ENCODE results near the gene RNF41. TPM values are rescaled to one million over a fixed set of nuclear protein-coding genes. Genes with fewer than 3 reads are reported as not detected.

Gene RNF41
- total RNA-seq, 1 experiment from 2014 or later = 48.1 TPM

DNA sequence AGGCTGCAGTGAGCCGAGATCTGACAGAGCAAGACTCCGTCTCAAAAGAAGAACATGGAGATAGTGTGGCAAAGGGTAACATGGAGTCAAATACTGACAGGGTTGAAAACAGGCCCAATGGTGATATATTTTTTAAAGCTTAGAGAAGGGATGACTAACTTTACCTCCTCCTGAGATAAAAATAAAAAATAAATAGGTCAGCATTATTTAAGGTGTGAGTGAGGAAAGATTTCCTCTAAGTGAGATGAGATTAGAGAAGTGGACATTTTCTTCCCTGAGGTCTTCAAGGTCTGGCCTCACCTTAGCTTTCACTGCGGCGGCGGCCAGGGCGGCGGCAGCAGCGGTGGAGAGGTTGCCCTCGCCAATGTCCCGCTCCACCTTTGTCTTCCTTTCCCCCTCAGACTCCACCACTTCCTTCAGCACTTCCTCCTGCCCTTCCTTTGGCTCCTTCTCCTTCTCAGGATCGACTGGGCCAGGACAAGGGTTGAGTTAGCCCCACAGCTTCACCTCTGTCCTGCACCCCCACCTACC lies 52.4 kb downstream of the RNF41 start:
- no peak for DNase-seq (ENCODE audit: low read depth)

DNA sequence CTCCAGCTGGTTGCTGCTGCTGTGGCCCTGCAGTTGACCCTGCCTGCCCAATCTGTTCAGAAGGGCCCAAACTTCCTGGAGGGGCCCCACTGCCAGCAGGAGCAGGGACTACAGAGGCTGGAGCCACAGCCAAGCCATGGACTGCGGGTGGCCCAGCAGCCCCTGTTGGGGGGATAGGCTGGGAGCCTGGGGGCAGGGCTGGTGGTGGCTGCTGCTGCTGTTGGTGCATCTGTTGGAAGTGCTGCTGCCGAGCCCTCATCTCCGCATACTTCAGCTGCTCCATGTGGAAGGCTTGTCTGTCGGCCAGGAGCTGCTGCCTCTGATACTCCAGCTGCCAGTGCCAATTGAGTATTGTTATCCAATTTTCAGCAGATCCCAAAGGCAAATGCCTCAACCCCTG lies 56.4 kb downstream of the RNF41 start:
- no peak for DNase-seq (ENCODE audit: low read depth)

DNA sequence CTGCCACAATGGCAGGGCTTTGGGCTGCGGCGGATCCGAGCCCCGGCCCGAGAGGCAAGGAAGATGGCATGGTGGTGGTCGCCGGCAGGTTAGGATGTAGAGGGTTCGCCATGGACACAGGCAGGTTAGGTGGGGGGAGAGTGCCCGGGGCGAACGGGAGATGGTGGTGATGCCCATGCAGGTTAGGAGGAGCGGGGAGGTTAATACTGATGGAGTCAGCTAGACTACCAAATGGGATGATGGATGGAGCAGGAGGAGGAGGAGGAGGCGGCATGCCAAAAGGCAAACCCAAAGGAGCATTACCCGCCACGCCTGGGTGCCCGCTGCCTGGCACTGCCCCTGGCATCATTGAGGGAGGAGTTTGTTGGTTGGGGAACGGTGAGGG lies 57.4 kb downstream of the RNF41 start:
- DNase-seq (ENCODE audit: low read depth) = no peak

DNA sequence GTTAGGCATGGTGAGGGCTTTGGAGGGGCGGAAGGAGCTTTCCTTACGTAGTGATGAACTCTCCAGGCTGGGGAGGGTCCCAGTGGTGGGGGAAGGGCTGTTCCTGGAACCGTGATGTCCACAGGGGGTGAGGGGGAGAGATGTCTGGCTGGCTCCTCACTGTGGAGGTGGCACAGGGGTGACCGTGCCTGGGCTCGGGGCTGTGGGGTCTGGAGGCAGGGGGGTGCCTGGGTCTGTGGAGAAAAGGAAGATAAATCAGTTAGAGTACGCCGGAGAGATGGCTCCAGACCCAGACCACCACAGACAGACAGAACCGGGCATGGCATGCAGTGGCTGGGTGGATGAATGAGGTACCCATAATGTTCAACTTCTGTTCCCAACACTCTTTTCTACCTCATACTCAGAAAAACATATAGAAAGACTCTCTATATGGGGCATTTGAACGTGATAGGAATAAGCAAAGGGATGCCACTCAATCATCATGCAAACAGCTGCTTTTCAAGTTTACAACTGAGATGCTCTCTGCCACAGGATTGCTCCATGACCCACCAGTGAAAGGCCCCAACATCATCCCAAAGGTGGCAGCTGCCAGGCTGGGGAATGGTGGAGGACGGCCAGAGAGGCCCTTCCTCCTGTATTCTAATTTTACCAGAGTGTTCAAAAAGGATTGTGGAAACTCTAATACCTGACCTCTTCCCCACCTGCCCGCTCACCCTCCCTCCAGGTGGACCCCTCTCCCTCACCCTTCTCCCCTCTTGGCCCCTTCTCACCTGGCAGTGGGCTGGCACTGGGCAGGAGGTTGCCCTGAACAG lies 58.0 kb downstream of the RNF41 start:
- DNase-seq (ENCODE audit: low read depth) = no peak

DNA sequence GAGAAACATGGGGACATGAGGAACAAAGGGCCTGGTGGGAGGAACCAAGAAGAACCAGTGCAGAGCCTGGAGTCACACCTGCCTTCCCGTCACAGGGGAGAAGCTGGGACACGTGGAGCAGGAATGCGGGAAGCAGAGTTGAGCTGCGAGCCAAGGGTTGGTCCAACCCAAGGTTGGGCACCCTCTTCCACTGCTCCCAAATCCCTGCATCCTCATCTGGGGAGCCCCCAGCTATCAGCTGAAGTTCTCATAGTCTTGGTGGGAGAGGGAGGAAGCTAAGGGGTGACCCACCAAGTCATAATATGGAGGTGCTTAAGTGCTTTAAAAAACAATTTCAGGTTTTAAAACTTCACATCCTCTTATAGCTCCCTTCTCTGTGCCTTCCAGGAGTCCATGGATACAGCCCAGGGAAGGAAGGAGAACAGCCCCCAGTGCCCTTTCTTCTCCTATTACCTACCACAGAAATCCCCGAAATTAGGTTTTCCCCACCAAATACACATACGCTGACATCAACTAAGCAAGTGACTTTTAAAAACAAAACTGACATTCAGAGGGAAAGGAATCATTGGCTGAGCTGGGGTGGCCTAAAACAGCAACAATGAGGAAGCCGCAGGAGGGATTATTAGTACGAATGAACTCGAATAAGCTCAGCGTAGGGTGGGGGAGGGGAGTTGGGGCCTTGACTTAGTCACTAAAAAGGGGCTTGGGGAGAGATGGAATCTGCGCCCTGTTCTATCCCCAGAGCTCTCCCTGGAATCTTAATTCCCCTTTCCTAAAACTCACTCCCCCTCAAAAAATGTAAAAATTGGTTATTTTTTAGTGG lies 59.0 kb downstream of the RNF41 start:
- DNase-seq (ENCODE audit: low read depth) = no peak

DNA sequence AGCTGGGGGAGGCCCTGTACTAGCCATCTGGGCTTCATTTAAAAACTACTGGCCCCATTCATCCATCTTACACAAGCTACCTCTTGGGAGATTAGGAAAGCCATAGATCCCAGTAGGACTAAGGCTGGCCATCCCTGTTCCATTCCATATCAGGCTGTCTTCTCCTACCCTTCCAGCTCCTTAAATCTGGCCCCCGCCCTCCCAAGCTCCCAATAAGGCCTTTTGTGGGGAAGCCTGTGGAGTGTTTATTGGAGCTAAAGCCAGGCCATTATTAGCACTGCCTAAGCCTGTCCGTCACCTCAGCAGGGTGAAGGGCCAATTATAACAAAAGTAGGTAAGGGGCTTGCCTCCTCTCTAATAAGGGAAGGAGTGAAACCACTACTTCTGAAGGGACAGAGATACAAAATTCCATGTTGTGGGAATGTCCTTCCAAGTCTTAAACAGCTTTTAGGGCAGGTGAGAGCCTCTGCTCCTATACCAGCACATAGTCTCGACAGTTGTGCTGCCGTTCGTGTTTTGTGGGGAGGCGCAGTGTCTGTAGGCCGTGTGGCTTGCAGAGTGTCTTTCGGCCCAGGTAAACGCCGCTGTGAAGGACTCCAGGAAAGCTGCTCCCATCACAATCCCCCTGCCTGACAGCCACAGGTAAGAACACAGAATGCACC lies 59.9 kb downstream of the RNF41 start:
- no peak for DNase-seq (ENCODE audit: low read depth)

DNA sequence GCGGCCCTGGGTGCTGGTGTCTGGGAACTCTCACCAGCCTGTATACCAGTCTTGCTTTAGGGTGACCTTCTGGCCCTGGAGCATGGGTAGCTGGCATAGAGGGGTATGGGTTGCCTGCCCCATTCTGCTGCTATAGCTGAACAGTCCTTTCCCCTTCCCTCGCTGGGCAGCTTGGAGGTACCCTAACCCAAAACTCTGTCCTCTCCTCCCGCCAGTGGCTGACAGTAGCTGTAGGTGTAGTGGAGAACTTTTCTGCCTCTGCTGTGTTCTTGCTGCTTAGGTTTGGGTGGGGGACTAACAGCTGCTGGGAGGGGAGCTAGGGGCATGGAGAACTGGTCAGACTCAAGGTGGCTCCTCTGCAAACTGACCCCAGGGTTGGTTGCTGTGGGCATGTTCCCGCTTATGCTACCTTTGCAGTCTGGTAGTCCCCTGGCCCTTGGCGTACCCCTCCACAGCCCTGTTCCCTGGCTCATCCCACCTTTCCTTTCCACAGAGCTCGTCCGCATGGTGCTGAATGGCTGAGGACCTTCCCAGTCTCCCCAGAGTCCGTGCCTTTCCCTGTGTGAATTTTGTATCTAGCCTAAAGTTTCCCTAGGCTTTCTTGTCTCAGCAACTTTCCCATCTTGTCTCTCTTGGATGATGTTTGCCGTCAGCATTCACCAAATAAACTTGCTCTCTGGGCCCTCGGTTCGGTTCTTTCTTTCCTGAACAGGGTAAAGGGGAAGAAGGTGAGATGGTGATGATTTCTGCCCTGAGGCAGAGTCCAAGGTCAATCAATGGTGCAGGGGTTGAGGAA lies 60.6 kb downstream of the RNF41 start:
- no peak for DNase-seq (ENCODE audit: low read depth)

DNA sequence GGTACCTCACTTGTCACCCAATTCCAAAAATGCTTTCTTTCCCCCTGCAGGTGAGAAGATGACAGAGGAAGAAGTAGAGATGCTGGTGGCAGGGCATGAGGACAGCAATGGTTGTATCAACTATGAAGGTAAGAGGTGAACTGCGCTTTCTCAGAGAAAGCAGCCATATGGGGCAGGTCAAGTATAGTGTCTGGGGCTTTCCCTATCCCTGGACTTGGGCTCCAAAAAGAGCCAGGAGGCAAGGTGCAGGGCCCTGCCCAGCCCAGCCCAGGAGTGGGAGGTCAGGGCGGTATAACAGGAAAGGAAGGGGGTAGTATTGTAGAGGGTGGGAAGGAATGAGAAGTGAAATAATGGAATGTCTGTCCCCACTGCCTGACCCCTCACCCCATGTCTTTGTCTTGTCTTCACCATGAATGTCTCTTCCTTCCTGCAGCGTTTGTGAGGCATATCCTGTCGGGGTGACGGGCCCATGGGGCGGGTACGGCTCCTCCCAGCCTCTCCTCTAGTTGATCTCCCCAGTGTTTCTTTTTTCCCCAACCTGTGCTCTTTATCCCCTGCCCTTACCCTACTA lies 61.4 kb downstream of the RNF41 start:
- peak; percentile 32 for DNase-seq (ENCODE audit: low read depth)

DNA sequence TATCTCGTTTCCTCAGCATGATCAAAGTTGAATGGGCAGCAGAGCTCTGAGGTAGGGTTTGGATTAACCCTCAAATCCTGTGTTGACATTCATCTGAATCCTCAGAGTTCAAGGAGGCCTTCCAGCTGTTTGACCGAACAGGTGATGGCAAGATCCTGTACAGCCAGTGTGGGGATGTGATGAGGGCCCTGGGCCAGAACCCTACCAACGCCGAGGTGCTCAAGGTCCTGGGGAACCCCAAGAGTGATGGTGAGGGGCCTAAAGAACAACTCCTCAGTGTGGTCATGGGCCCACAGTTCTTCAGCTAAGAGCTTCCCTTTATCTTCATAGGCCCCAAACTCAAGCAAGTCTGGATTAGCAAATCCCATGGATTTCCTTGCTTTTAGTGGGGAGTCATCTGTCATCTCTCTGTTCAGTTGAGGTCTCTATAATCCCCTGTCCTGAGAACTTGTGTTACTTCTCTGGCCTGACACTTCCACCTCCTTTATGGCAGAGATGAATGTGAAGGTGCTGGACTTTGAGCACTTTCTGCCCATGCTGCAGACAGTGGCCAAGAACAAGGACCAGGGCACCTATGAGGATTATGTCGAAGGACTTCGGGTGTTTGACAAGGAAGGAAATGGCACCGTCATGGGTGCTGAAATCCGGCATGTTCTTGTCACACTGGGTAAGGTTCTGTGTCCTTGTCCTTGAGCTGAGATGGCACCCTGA lies 62.1 kb downstream of the RNF41 start:
- no peak for DNase-seq (ENCODE audit: low read depth)

DNA sequence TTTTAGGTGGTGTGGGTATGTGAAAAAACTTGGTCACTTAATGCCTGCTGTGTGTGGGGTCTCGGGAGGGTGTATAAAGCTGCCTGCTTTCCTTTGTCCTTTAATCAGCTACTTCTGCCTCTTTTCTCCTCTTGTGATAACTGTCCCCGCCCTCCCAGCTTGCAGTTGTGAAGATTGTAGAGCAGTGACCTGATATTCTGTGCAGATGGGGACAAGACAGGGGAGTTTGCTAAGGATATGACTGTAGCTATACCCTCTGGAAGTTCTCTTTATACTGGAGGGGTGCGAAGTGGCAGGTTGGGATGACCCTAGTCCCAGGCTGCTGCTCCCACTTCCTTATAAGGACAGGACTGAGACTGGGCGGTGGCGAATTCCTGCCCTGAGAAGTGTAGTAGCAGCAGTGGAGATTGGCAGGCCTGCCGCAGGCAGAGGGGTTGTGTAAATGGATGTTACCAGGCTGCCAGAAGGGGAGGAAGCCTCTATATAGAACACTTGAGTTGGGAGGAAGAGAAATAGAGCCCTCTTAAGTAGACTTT lies 62.7 kb downstream of the RNF41 start:
- DNase-seq (ENCODE audit: low read depth) = peak; percentile 74

DNA sequence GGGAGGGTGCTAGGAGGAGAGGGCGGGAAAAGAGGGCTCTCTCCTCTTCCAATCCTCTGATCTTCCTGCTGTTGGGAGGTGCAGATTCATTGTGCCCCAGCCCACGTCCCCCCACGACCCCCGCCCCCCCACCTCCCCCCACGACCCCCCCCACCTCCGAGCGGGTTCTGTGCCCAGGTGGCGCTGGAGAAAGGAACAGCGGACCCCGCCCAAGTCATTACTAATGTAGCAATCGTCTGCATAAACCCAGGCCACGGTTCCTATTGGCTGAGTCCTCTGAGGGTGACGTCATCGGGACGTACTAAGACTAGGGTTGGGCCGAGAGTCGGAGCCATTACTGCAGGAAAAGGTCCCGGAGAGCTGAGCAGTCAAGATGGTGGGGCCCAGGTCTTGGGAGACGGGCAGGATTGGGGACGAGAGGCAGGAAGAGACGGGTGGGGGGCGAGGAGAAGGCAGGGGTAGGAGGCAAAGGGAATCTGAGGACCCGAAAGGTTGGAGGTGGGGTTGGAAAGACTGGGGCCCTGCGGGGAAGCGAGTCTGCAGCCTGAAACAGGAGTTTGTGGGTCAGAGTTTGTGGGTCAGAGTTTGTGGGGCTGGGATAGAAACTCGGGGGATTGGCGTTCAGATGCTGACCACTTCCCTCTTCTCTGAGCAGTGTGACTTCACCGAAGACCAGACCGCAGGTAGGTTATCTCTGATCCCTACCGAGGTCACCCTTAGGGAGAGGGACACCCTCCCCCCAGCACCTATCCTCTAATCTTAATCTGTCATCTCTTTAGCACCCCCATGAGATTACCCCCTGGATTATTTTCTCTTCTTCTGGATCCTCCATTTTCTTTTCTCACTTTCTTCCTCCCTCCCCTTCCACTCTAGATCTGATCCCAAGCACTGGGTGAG lies 63.4 kb downstream of the RNF41 start, which contains the start of gene MYL6:
TSS of gene MYL6 (plus strand) at position 331 of the 897 bp plus-strand sequence. CDS start at position 374, 43 bp downstream.
- peak; percentile 98 for DNase-seq (ENCODE audit: low read depth)

DNA sequence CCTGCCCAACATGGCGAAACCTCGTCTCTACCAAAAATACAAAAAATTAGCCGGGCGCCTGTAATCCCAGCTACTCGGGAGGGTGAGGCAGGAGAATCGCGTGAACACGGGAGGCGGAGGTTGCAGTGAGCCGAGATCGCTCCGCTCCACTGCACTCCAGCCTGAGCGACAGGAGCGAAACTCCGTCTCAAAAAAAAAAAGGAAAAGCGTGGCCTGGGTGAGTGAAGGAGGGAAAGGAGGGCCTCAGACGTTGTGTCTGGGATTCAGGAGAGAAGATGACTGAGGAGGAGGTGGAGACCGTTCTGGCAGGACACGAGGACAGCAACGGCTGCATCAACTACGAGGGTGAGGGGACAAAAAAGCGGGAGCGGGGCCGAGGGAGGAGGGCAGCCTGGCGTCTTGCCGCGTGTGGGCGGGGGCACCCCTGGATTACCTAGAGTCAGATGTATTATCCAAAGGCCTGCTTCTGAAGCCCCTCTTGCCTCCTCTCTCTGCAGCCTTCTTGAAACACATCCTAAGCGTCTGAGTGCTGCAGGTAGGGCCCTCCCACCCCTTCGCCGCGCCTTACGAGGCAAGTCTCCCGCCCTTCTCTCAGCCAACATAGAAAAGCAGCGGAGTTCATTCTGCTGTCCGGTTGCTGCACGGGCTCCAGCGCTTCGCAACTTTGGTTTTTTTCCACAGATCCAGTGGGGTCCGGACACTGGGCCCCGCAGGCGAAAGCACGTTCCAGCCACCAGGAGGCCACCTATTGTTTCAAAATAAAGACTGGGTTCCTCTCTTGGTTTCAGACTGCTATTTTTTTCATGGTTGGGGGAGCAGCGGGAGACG lies 64.3 kb downstream of the RNF41 start:
- peak; percentile 84 for DNase-seq (ENCODE audit: low read depth)

DNA sequence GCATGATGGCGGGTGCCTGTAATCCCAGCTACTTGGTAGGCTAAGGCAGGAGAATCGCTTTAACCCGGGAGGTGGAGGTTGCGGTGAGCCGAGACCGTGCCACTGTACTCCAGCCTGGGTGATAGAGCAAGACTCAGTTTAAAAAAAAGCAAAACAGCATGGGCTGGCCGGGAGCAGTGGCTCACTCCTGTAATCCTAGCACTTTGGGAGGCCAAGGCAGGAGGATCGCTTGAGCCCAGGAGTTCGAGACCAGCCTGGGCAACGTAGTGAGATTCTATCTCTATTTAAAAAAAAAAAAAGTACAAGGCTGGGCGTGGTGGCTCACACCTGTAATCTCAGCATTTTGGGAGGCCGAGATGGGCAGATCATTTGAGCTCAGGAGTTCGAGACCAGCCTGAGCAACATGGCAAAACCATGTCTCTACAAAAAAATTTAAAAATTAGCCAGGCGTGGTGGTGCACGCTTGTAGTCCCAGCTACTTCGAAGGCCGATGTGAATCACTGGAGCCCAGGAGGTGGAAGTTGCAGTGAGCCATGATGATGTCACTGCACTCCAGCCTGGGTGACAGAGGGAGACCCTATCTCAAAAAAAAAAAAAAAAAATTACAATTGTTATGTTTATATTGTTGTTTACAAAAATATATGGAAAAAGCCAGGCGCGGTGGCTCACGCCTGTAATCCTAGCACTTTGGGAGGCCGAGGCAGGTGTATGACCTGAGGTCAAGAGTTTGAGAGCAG lies 65.1 kb downstream of the RNF41 start:
- DNase-seq (ENCODE audit: low read depth) = peak; percentile 60

DNA sequence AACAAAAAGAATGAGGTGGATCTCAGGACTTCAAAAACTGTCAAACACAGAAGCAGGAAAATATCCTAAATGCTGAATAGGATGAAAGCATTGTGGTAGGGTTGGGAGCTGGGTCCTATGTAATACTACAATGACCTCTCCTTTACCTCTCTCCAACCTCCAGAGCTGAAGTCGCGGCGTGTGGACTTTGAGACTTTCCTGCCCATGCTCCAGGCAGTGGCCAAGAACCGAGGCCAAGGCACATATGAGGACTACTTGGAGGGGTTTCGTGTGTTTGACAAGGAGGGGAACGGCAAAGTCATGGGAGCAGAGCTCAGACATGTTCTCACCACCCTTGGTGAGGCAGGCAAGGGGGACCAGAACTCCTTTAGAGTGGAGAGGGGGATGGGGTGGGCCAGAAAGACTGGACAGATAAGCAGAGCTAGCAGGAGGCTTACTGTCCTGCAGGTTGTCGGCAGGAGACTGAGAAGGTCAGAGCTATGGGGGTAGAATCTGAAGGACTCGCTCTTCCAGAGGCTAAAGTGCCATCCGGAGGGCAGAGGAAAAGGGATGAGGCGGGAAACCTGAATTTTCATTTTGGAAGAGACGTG lies 66.4 kb downstream of the RNF41 start:
- DNase-seq (ENCODE audit: low read depth) = no peak

DNA sequence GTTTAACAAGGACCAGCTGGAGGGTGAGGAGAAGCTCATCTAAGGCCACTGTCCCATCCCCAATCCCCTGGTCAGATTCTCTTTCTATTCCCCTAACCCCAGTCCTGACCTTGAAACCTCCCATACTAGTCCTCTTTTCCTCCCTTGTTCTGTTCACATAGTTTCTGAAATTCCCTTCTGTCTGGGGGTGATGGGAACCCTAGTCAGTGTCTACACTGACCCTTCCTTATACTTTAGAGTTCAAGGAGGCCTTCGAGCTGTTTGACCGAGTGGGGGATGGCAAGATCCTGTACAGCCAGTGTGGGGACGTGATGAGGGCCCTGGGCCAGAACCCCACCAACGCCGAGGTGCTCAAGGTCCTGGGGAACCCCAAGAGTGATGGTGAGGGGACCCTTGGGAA lies 66.9 kb downstream of the RNF41 start:
- DNase-seq (ENCODE audit: low read depth) = no peak

DNA sequence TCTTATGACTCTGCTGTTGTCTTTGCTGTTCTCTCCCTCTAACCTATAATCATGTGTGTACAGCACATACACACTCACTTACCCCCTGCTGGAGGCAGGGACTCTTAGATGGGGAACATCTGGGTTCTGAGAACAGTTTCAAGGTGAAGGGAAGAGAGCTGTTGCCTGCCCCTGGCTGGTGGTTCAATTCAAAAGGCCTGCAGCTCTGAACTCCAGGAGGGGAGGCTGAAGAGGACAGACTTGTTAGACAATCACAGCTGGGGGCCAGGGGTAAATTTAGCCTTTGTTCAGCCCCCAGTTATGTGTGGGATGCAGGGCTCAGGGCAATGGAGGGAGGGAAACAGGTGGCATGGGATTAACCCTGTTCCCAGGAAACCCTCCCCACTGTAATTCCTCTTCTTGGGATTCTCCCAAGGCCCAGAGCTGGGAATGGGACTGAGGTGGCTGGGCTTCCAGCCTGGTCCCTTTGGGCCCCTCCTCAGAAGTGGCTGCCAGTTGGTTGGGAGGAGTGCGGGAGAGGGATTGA lies 67.4 kb downstream of the RNF41 start:
- no peak for DNase-seq (ENCODE audit: low read depth)

DNA sequence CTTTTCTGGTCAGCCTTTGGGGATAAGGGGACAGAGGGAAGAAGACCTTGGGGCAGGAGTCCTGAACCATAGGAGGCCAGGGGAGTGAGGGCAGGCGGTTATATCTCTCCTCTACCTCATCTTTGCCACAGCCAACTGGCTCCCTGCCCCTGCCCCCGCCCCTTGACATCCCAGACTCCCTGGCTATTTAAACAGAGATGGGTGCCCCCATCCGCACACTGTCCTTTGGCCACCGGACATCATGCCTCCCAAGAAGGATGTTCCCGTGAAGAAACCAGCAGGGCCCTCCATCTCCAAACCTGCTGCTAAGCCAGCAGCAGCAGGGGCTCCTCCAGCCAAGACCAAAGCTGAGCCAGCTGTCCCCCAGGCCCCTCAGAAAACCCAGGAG lies 68.0 kb downstream of the RNF41 start:
- DNase-seq (ENCODE audit: low read depth) = no peak
